H9 (cell line): ENCODE measurements around the gene SYNE2. TPM values are rescaled to one million over a fixed set of nuclear protein-coding genes. Genes with fewer than 3 reads are reported as not detected.

Source experiments
- DNase-seq: peaks from one replicate; pipeline ENCODE4 v3.0.0-alpha.2; 2017
- H2AFZ ChIP-seq: one replicate; pipeline ENCODE4 v1.6.1; 2013; ENCODE audit warnings: mild to moderate bottlenecking, low read length, control low read depth, moderate library complexity
- H2AK5ac ChIP-seq: 2 replicates; pipeline ENCODE4 v1.6.1; 2013; ENCODE audit warnings: low read length, control low read depth, mixed read lengths; ENCODE audit not compliant: insufficient read length
- H2BK120ac ChIP-seq: one replicate; pipeline ENCODE4 v1.6.1; 2013; ENCODE audit warnings: low read depth, mild to moderate bottlenecking, low read length, control low read depth, inconsistent platforms; ENCODE audit not compliant: poor library complexity, severe bottlenecking
- H2BK12ac ChIP-seq: 2 replicates; pipeline ENCODE4 v1.6.1; 2013; ENCODE audit warnings: low read length, control low read depth, mixed read lengths, low read depth; ENCODE audit not compliant: insufficient read length
- H2BK15ac ChIP-seq: 2 replicates; pipeline ENCODE4 v1.6.1; 2013; ENCODE audit warnings: low read depth, low read length, control low read depth
- H2BK20ac ChIP-seq: one replicate; pipeline ENCODE4 v1.6.1; 2013; ENCODE audit warnings: low read depth, mild to moderate bottlenecking, low read length, control low read depth, inconsistent platforms; ENCODE audit not compliant: poor library complexity, severe bottlenecking
- H2BK5ac ChIP-seq: 2 replicates; pipeline ENCODE4 v1.6.1; 2013; ENCODE audit warnings: low read length, control low read depth, mixed read lengths; ENCODE audit not compliant: insufficient read length
- H3K14ac ChIP-seq: 2 replicates; pipeline ENCODE4 v1.6.1; 2013; ENCODE audit warnings: low read length, control low read depth; ENCODE audit not compliant: insufficient read depth
- H3K18ac ChIP-seq: 2 replicates; pipeline ENCODE4 v1.6.1; 2013; ENCODE audit warnings: low read depth, mild to moderate bottlenecking, mixed read lengths, low read length, control low read depth; ENCODE audit not compliant: insufficient read length
- H3K23ac ChIP-seq: 2 replicates; pipeline ENCODE4 v1.6.1; 2013; ENCODE audit warnings: low read length, control low read depth, mixed read lengths, low read depth; ENCODE audit not compliant: insufficient read length
- H3K23me2 ChIP-seq: 2 replicates; pipeline ENCODE4 v1.6.1; 2013; ENCODE audit warnings: low read depth, mild to moderate bottlenecking, mixed read lengths, low read length, control low read depth; ENCODE audit not compliant: insufficient read length, poor library complexity, severe bottlenecking
- H3K27ac ChIP-seq: 2 replicates; pipeline ENCODE4 v1.5.1; 2013; ENCODE audit warnings: low read length, control low read depth, mixed read lengths, low read depth; ENCODE audit not compliant: insufficient read length
- H3K27me3 ChIP-seq: 2 replicates; pipeline ENCODE4 v1.6.1; 2013; ENCODE audit warnings: low read length, control low read depth, inconsistent platforms; ENCODE audit not compliant: insufficient read depth
- H3K4ac ChIP-seq: 2 replicates; pipeline ENCODE4 v1.6.1; 2013; ENCODE audit warnings: low read depth, mild to moderate bottlenecking, control low read depth, inconsistent platforms, low read length, moderate library complexity
- H3K4me1 ChIP-seq: 2 replicates; pipeline ENCODE4 v1.6.1; 2013; ENCODE audit warnings: low read length, control low read depth, inconsistent platforms; ENCODE audit not compliant: insufficient read depth
- H3K4me2 ChIP-seq: 2 replicates; pipeline ENCODE4 v1.6.1; 2013; ENCODE audit warnings: low read length, control low read depth, mixed read lengths; ENCODE audit not compliant: insufficient read length, insufficient read depth
- H3K56ac ChIP-seq: 2 replicates; pipeline ENCODE4 v1.6.1; 2013; ENCODE audit warnings: low read depth, mild to moderate bottlenecking, mixed read lengths, low read length, control low read depth; ENCODE audit not compliant: insufficient read length
- H3K79me1 ChIP-seq: 2 replicates; pipeline ENCODE4 v1.6.1; 2013; ENCODE audit warnings: low read depth, mild to moderate bottlenecking, moderate library complexity, low read length, control low read depth, inconsistent platforms; ENCODE audit not compliant: insufficient read depth, poor library complexity, severe bottlenecking
- H3K79me2 ChIP-seq: 2 replicates; pipeline ENCODE4 v1.6.1; 2013; ENCODE audit warnings: low read length, control low read depth, inconsistent platforms; ENCODE audit not compliant: insufficient read depth
- H3K9ac ChIP-seq: 2 replicates; pipeline ENCODE4 v1.6.1; 2013; ENCODE audit warnings: low read length, control low read depth, mixed read lengths; ENCODE audit not compliant: insufficient read length; ENCODE audit errors: extremely low read depth
- H3K9me3 ChIP-seq: one replicate; pipeline ENCODE4 v1.6.1; 2013; ENCODE audit warnings: low read depth, low read length, inconsistent platforms; ENCODE audit not compliant: control insufficient read depth
- H3T11ph ChIP-seq: one replicate; pipeline ENCODE4 v1.6.1; 2013; ENCODE audit warnings: mild to moderate bottlenecking, low read length, control low read depth, inconsistent platforms
- H4K20me1 ChIP-seq: one replicate; pipeline ENCODE4 v1.6.1; 2013; ENCODE audit not compliant: control insufficient read depth, insufficient read length, insufficient read depth
- H4K5ac ChIP-seq: 2 replicates; pipeline ENCODE4 v1.6.1; 2013; ENCODE audit warnings: low read depth, mild to moderate bottlenecking, mixed read lengths, low read length, control low read depth; ENCODE audit not compliant: insufficient read length
- H4K8ac ChIP-seq: replicated peaks from 2 replicates; pipeline ENCODE4 v1.6.1; 2013; ENCODE audit warnings: low read length, control low read depth, mixed read lengths, low read depth; ENCODE audit not compliant: insufficient read length
- H4K91ac ChIP-seq: 2 replicates; pipeline ENCODE4 v1.6.1; 2013; ENCODE audit warnings: low read depth, mild to moderate bottlenecking, moderate library complexity, mixed read lengths, low read length, control low read depth; ENCODE audit not compliant: insufficient read length
- H3K27ac Mint-ChIP-seq, 3 experiments: 2 replicates in 2 of 3; 3 replicates in 1 of 3; pipeline ENCODE4 v1.8.0; 2020 to 2021; ENCODE audit warnings: mixed read lengths in 3 of 3, mild to moderate bottlenecking in 1 of 3, moderate library complexity in 1 of 3
- H3K27me3 Mint-ChIP-seq: 2 replicates; pipeline ENCODE4 v1.8.0; 2021; ENCODE audit warnings: low read depth, mild to moderate bottlenecking, moderate library complexity, mixed read lengths
- H3K36me3 Mint-ChIP-seq, 3 experiments: 2 replicates in 2 of 3; 3 replicates in 1 of 3; pipeline ENCODE4 v1.8.0; 2020 to 2021; ENCODE audit warnings: low read depth in 3 of 3, mixed read lengths in 3 of 3; ENCODE audit not compliant: insufficient read depth in 1 of 3
- H3K4me1 Mint-ChIP-seq, 2 experiments: 2 replicates each; pipeline ENCODE4 v1.8.0; 2020; ENCODE audit warnings: mixed read lengths in 2 of 2
- H3K4me3 Mint-ChIP-seq, 2 experiments: 2 replicates in 1 of 2; 3 replicates in 1 of 2; pipeline ENCODE4 v1.8.0; 2020 to 2021; ENCODE audit warnings: mild to moderate bottlenecking in 2 of 2, mixed read lengths in 2 of 2, moderate library complexity in 1 of 2
- H3K9me3 Mint-ChIP-seq, 2 experiments: 2 replicates in 1 of 2; 3 replicates in 1 of 2; pipeline ENCODE4 v1.8.0; 2020; ENCODE audit warnings: mild to moderate bottlenecking in 2 of 2, mixed read lengths in 2 of 2, moderate library complexity in 1 of 2
- WGBS: extraction: QIAGEN DNeasy Blood & Tissue Kit; methylation state at CpG from one replicate; pipeline ENCODE4 v1.1.7; 2013; ENCODE audit warnings: missing lambda C conversion rate, low lambda C conversion rate, mixed read lengths; ENCODE audit not compliant: insufficient read length; ENCODE audit errors: extremely low coverage; 5-methylcytosine and 5-hydroxymethylcytosine counted together
- total RNA-seq: library from RNA; stranded (reverse); gene quantifications from 2 replicates; pipeline ENCODE4 v1.2.1, GENCODE V29; 2021
- TF ChIP-seq, protein P1 (sequence below): fragments of 200-600 bp; sonication (generic); conservative IDR thresholded peaks from 3 replicates; pipeline ENCODE4 v1.8.0; 2021; ENCODE audit warnings: antibody characterized with exemption, mild to moderate bottlenecking

The SYNE2 gene
- total RNA-seq, 1 experiment from 2014 or later: 43.3 TPM

DNA sequence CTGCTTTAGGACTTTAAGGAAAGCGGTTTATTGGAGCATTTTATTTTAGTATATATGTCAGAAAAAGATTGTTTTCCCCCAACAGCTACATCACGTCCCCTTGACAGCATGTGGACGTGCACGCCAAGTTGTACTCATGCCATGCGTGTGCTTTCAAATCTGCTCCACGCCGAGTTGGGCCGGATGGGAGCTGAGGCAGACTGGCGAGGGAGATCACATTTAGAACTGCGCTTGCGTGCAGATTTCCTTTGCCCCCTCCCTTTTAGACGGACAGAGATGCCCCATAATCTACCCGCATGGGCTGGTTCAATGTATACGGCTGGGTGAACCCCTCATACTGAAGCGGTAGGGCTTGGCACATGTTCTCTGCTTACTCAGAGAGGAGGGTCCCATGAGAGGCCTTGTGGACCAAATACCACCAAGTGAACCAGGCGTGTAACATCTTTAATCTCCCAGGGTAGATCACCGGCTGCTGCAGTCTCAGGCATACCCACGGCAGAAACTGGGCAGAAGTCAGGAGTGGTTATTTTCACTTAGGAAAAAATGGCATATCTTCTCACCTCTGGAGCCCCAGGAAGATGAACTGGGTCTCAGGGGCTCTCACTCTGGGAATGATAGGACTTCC is 349.2 kb downstream of the SYNE2 start:
- no peaks in the 10 kb centered on the region for H3K27me3 Mint-ChIP-seq
- no peak overlapping the region for H2BK15ac ChIP-seq
- H4K8ac ChIP-seq: no peak overlapping the region
- H3K27me3 ChIP-seq: no peaks in the 10 kb centered on the region
- no peak overlapping the region for H2BK120ac ChIP-seq
- H4K5ac ChIP-seq: no peak overlapping the region
- no peak overlapping the region for H2AFZ ChIP-seq
- H3K27ac Mint-ChIP-seq: peak overlapping the region in 2 of 3 experiments; percentile 38 to 69; a peak in 4 of 7 replicates
- WGBS: no CpG with 5 or more reads among the region's 18 CpGs
- no peak overlapping the region for H3K18ac ChIP-seq
- H4K91ac ChIP-seq: no peak overlapping the region
- no peaks in the 10 kb centered on the region for H3K79me2 ChIP-seq
- peaks cover 48 to 49% of the 10 kb centered on the region in 2 experiments for H3K4me1 Mint-ChIP-seq
- H3T11ph ChIP-seq: no peak overlapping the region
- H2BK12ac ChIP-seq: no peak overlapping the region
- H3K27ac ChIP-seq: no peak overlapping the region
- H3K4me2 ChIP-seq: no peak overlapping the region
- H3K23me2 ChIP-seq: peaks cover under 1% of the 10 kb centered on the region
- no peak overlapping the region for H2BK5ac ChIP-seq
- H3K4ac ChIP-seq: no peak overlapping the region
- H3K23ac ChIP-seq: no peak overlapping the region
- TF ChIP-seq, protein P1, sequence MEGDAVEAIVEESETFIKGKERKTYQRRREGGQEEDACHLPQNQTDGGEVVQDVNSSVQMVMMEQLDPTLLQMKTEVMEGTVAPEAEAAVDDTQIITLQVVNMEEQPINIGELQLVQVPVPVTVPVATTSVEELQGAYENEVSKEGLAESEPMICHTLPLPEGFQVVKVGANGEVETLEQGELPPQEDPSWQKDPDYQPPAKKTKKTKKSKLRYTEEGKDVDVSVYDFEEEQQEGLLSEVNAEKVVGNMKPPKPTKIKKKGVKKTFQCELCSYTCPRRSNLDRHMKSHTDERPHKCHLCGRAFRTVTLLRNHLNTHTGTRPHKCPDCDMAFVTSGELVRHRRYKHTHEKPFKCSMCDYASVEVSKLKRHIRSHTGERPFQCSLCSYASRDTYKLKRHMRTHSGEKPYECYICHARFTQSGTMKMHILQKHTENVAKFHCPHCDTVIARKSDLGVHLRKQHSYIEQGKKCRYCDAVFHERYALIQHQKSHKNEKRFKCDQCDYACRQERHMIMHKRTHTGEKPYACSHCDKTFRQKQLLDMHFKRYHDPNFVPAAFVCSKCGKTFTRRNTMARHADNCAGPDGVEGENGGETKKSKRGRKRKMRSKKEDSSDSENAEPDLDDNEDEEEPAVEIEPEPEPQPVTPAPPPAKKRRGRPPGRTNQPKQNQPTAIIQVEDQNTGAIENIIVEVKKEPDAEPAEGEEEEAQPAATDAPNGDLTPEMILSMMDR: no peak
- H3K4me1 ChIP-seq: no peaks in the 10 kb centered on the region; the same call in 1 of the 2 replicates
- no peak overlapping the region for H3K9ac ChIP-seq
- H3K14ac ChIP-seq: no peak overlapping the region; the same call in 1 of the 2 replicates
- H3K56ac ChIP-seq: no peak overlapping the region
- H3K9me3 ChIP-seq: no peaks in the 10 kb centered on the region
- no peak overlapping the region for H2BK20ac ChIP-seq
- H2AK5ac ChIP-seq: no peak overlapping the region
- H3K36me3 Mint-ChIP-seq: peaks cover 0 to 11% (median 2%) of the 10 kb centered on the region in 3 experiments; a peak in 2 of 7 replicates
- no peak overlapping the region for H3K4me3 Mint-ChIP-seq
- no peaks in the 10 kb centered on the region for H4K20me1 ChIP-seq
- DNase-seq: no peak
- H3K79me1 ChIP-seq: no peaks in the 10 kb centered on the region
- H3K9me3 Mint-ChIP-seq: no peaks in the 10 kb centered on the region; a peak in 1 of 5 replicates
